IMR-90 (cell line): ENCODE data around the gene IL12RB2. TPM values are rescaled to one million over a fixed set of nuclear protein-coding genes. Genes with fewer than 3 reads are reported as not detected.

Experiments used
- ATAC-seq: fragments of 200-7000 bp; cut with Tn5 transposase; 2 replicates; pipeline ENCODE4 v1.9.1; 2020; ENCODE audit warnings: low read depth, mild to moderate bottlenecking, moderate library complexity
- BruUV-seq: library from RNA; stranded (reverse); fragments of 400-500 nt; replicated peaks from 2 replicates; lab custom pipeline; 2021; lab: Mats Ljungman, UMichigan
- CTCF ChIA-PET: fragments of 300-600 bp; formaldehyde crosslinking; extraction: SDS; loops from one replicate; lab custom pipeline; 2021; ENCODE audit warnings: antibody characterized with exemption; lab: Yijun Ruan, JAX
- POLR2A ChIA-PET: fragments of 300-600 bp; sonication (Branson Sonifier 250); formaldehyde crosslinking; loops from one replicate; lab custom pipeline; 2022; ENCODE audit warnings: antibody characterized with exemption; ENCODE audit not compliant: unreplicated experiment; lab: Charles Lee
- DNase-seq: peaks from one replicate; pipeline ENCODE4 v3.0.0; 2013
- H2AFZ ChIP-seq: replicated peaks from 2 replicates; pipeline ENCODE3; 2013; ENCODE audit warnings: low read length, mild to moderate bottlenecking; ENCODE audit not compliant: poor library complexity
- H2AK5ac ChIP-seq: 2 replicates; pipeline ENCODE4 v1.6.1; 2013; ENCODE audit warnings: low read depth, low read length, inconsistent platforms
- H2AK9ac ChIP-seq: replicated peaks from 2 replicates; pipeline ENCODE3; 2013; ENCODE audit warnings: mild to moderate bottlenecking, low read depth, low read length, moderate library complexity; ENCODE audit not compliant: poor library complexity
- H2BK120ac ChIP-seq: 2 replicates; pipeline ENCODE4 v1.6.1; 2013; ENCODE audit warnings: low read depth, low read length, inconsistent platforms
- H2BK15ac ChIP-seq: 3 replicates; pipeline ENCODE4 v1.6.1; 2013; ENCODE audit warnings: low read depth, low read length, inconsistent platforms
- H2BK20ac ChIP-seq: 2 replicates; pipeline ENCODE4 v1.6.1; 2013; ENCODE audit warnings: low read depth, mild to moderate bottlenecking, inconsistent platforms, low read length, moderate library complexity
- H2BK5ac ChIP-seq: 2 replicates; pipeline ENCODE4 v1.6.1; 2013; ENCODE audit warnings: mild to moderate bottlenecking, low read depth, low read length, inconsistent platforms; ENCODE audit not compliant: poor library complexity, severe bottlenecking
- H3K14ac ChIP-seq: replicated peaks from 2 replicates; pipeline ENCODE4 v1.6.1; 2013; ENCODE audit warnings: low read depth, low read length, inconsistent platforms
- H3K18ac ChIP-seq: 2 replicates; pipeline ENCODE4 v1.6.1; 2013; ENCODE audit warnings: low read depth, low read length, control low read depth
- H3K23ac ChIP-seq: 2 replicates; pipeline ENCODE4 v1.6.1; 2013; ENCODE audit warnings: low read depth, low read length, inconsistent platforms
- H3K27ac ChIP-seq: 2 replicates; pipeline ENCODE4 v1.5.1; 2013; ENCODE audit warnings: mild to moderate bottlenecking, control low read depth, low read length; ENCODE audit not compliant: insufficient read depth
- H3K27me3 ChIP-seq: 2 replicates; pipeline ENCODE4 v1.6.1; 2013; ENCODE audit warnings: low read length; ENCODE audit not compliant: control insufficient read depth, insufficient read depth
- H3K36me3 ChIP-seq: 2 replicates; pipeline ENCODE4 v1.6.1; 2013; ENCODE audit warnings: low read length, mixed read lengths; ENCODE audit not compliant: control insufficient read depth, insufficient read depth
- H3K4ac ChIP-seq: 2 replicates; pipeline ENCODE4 v1.6.1; 2013; ENCODE audit warnings: low read depth, low read length, inconsistent platforms
- H3K4me1 ChIP-seq: 2 replicates; pipeline ENCODE4 v1.6.1; 2013; ENCODE audit warnings: low read length, mixed read lengths; ENCODE audit not compliant: control insufficient read depth, insufficient read depth
- H3K4me2 ChIP-seq: 2 replicates; pipeline ENCODE4 v1.6.1; 2013; ENCODE audit warnings: low read depth, mild to moderate bottlenecking, control low read depth, low read length, moderate library complexity
- H3K4me3 ChIP-seq: 2 replicates; pipeline ENCODE4 v1.5.1; 2013; ENCODE audit warnings: low read depth, mild to moderate bottlenecking, control low read depth, low read length, moderate library complexity; ENCODE audit not compliant: insufficient read depth
- H3K56ac ChIP-seq: 2 replicates; pipeline ENCODE4 v1.6.1; 2013; ENCODE audit warnings: low read length, inconsistent platforms; ENCODE audit not compliant: insufficient read depth; ENCODE audit errors: extremely low read depth
- H3K79me1 ChIP-seq, 2 experiments: 2 replicates each; pipeline ENCODE4 v1.6.1; 2013; ENCODE audit warnings: low read length in 2 of 2, inconsistent platforms in 1 of 2, low read depth in 1 of 2
- H3K9ac ChIP-seq: 2 replicates; pipeline ENCODE4 v1.6.1; 2013; ENCODE audit warnings: low read depth, low read length, control low read depth
- H3K9me1 ChIP-seq: 2 replicates; pipeline ENCODE4 v1.6.1; 2013; ENCODE audit warnings: low read length, inconsistent platforms; ENCODE audit not compliant: insufficient read depth
- H3K9me3 ChIP-seq: 2 replicates; pipeline ENCODE4 v1.6.1; 2013; ENCODE audit warnings: low read length; ENCODE audit not compliant: control insufficient read depth, insufficient read depth
- H4K20me1 ChIP-seq: 2 replicates; pipeline ENCODE4 v1.6.1; 2013; ENCODE audit warnings: low read length, inconsistent platforms; ENCODE audit not compliant: insufficient read depth
- H4K5ac ChIP-seq: 2 replicates; pipeline ENCODE4 v1.6.1; 2013; ENCODE audit warnings: mild to moderate bottlenecking, low read depth, low read length, control low read depth
- H4K8ac ChIP-seq, 2 experiments: 2 replicates each; pipeline ENCODE4 v1.6.1; 2013; ENCODE audit warnings: low read depth in 2 of 2, low read length in 2 of 2, control low read depth in 1 of 2, inconsistent platforms in 1 of 2
- H4K91ac ChIP-seq: 2 replicates; pipeline ENCODE4 v1.6.1; 2013; ENCODE audit warnings: low read depth, low read length, inconsistent platforms; ENCODE audit not compliant: insufficient read depth
- BHLHE40 ChIP-seq: fragments of 150-350 bp; IDR thresholded peaks from 2 replicates; pipeline ENCODE4 v1.6.1; 2016; ENCODE audit warnings: mild to moderate bottlenecking, low read depth, low read length
- CEBPB ChIP-seq: IDR thresholded peaks from 2 replicates; pipeline ENCODE4 v1.6.1; 2012; ENCODE audit warnings: low read depth, low read length, improper control_type of control experiment
- CHD1 ChIP-seq: IDR thresholded peaks from 2 replicates; pipeline ENCODE4 v1.6.1; 2012; ENCODE audit warnings: low read depth, low read length, improper control_type of control experiment
- FOS ChIP-seq: fragments of 150-350 bp; IDR thresholded peaks from 2 replicates; pipeline ENCODE4 v1.6.1; 2016; ENCODE audit warnings: low read depth, low read length
- MAFK ChIP-seq: IDR thresholded peaks from 2 replicates; pipeline ENCODE4 v1.6.1; 2012; ENCODE audit warnings: low read depth, low read length, improper control_type of control experiment
- MAZ ChIP-seq: IDR thresholded peaks from 2 replicates; pipeline ENCODE4 v1.6.1; 2012; ENCODE audit warnings: low read depth, mild to moderate bottlenecking, low read length, improper control_type of control experiment, moderate library complexity, borderline replicate concordance
- MXI1 ChIP-seq: IDR thresholded peaks from 2 replicates; pipeline ENCODE4 v1.6.1; 2012; ENCODE audit warnings: low read depth, mild to moderate bottlenecking, low read length, moderate library complexity, borderline replicate concordance
- POLR2A ChIP-seq: IDR thresholded peaks from 2 replicates; pipeline ENCODE4 v1.6.1; 2012; ENCODE audit warnings: mild to moderate bottlenecking, low read depth, low read length
- RAD21 ChIP-seq: IDR thresholded peaks from 2 replicates; pipeline ENCODE4 v1.6.1; 2012; ENCODE audit warnings: low read length, improper control_type of control experiment
- RFX5 ChIP-seq: IDR thresholded peaks from 2 replicates; pipeline ENCODE4 v1.8.0; 2012; ENCODE audit warnings: low read depth, mild to moderate bottlenecking, low read length, moderate library complexity
- SMC3 ChIP-seq: fragments of 150-350 bp; IDR thresholded peaks from 2 replicates; pipeline ENCODE4 v1.6.1; 2016; ENCODE audit warnings: low read depth, mild to moderate bottlenecking, antibody characterized with exemption, low read length, moderate library complexity
- USF2 ChIP-seq: fragments of 150-350 bp; IDR thresholded peaks from 2 replicates; pipeline ENCODE4 v1.6.1; 2017; ENCODE audit warnings: mild to moderate bottlenecking, antibody characterized with exemption, low read length, low read depth
- WGBS, 2 experiments: methylation state at CpG; one replicate each; pipeline versions ENCODE4 v1.1.5 to v1.1.7; 2013; ENCODE audit warnings: missing lambda C conversion rate in 2 of 2; ENCODE audit not compliant: insufficient read length in 1 of 2; ENCODE audit errors: extremely low coverage in 2 of 2; 5-methylcytosine and 5-hydroxymethylcytosine counted together
- dilution Hi-C: fragments of 300-500 bp; cut with HindIII; formaldehyde crosslinking; loops from one replicate; pipeline ENCODE4 v1.14.3; 2018; ENCODE audit warnings: low sequenced_read_pairs; ENCODE audit not compliant: unreplicated experiment
- in situ Hi-C: fragments of 300-500 bp; cut with MboI; formaldehyde crosslinking; loops from 3 replicates; pipeline ENCODE4 v1.14.3; 2019; ENCODE audit warnings: low sequenced_read_pairs, inconsistent platforms, mixed read lengths
- intact Hi-C: fragments of 100-400 bp; cut with micrococcal nuclease; formaldehyde crosslinking; loops from 2 replicates; pipeline ENCODE4 v1.10.0; 2022
- polyA plus RNA-seq, 3 experiments: library from polyadenylated mRNA; depleted of rRNA; stranded (reverse); fragments of >200 nt; gene quantifications; 2 replicates each; pipeline ENCODE4 v1.2.3, GENCODE V29; 2012; ENCODE audit warnings: low replicate concordance in 1 of 3
- total RNA-seq: library from RNA; depleted of rRNA; stranded (reverse); fragments of >200 nt; gene quantifications from 2 replicates; pipeline ENCODE4 v1.2.3, GENCODE V29; 2012
- TF ChIP-seq, protein P1 (sequence below): fragments of 150-350 bp; IDR thresholded peaks from 2 replicates; pipeline ENCODE4 v1.6.1; 2016; ENCODE audit warnings: low read depth, mild to moderate bottlenecking, low read length, moderate library complexity, borderline replicate concordance
- TF ChIP-seq, protein P2 (sequence below): conservative IDR thresholded peaks from 2 replicates; pipeline ENCODE4 v1.5.1; 2012; ENCODE audit warnings: mild to moderate bottlenecking, low read depth, low read length, improper control_type of control experiment

Gene IL12RB2
- total and polyA plus RNA-seq, 2 of the 4 experiments (the other 2 are of a cell fraction): not detected

- H3K14ac ChIP-seq: no peak overlapping the region
Measured at GRCh38 chr1:67308136-67308535, 463 bp downstream of the IL12RB2 start.

More at GRCh38 chr1:67308136-67308535, 463 bp downstream of the IL12RB2 start:
- no peak for TF ChIP-seq USF2
- TF ChIP-seq, protein P1, sequence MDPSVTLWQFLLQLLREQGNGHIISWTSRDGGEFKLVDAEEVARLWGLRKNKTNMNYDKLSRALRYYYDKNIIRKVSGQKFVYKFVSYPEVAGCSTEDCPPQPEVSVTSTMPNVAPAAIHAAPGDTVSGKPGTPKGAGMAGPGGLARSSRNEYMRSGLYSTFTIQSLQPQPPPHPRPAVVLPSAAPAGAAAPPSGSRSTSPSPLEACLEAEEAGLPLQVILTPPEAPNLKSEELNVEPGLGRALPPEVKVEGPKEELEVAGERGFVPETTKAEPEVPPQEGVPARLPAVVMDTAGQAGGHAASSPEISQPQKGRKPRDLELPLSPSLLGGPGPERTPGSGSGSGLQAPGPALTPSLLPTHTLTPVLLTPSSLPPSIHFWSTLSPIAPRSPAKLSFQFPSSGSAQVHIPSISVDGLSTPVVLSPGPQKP: no peak
- TF ChIP-seq MAFK: no peak
- TF ChIP-seq POLR2A: no peak
- TF ChIP-seq RAD21: no peak
- TF ChIP-seq SMC3: no peak
- TF ChIP-seq FOS: no peak
- no peak for TF ChIP-seq CHD1
- no peak for TF ChIP-seq RFX5
- no peak for TF ChIP-seq MXI1
- TF ChIP-seq CEBPB: no peak
- TF ChIP-seq MAZ: no peak
- TF ChIP-seq, protein P2, sequence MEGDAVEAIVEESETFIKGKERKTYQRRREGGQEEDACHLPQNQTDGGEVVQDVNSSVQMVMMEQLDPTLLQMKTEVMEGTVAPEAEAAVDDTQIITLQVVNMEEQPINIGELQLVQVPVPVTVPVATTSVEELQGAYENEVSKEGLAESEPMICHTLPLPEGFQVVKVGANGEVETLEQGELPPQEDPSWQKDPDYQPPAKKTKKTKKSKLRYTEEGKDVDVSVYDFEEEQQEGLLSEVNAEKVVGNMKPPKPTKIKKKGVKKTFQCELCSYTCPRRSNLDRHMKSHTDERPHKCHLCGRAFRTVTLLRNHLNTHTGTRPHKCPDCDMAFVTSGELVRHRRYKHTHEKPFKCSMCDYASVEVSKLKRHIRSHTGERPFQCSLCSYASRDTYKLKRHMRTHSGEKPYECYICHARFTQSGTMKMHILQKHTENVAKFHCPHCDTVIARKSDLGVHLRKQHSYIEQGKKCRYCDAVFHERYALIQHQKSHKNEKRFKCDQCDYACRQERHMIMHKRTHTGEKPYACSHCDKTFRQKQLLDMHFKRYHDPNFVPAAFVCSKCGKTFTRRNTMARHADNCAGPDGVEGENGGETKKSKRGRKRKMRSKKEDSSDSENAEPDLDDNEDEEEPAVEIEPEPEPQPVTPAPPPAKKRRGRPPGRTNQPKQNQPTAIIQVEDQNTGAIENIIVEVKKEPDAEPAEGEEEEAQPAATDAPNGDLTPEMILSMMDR: no peak
- no peak for TF ChIP-seq BHLHE40
- no peak overlapping the region for H3K4me3 ChIP-seq
- H3K9me3 ChIP-seq: no peaks in the 10 kb centered on the region
- in situ Hi-C loops: no loop called here
- H3K56ac ChIP-seq: no peak overlapping the region
- H4K20me1 ChIP-seq: no peaks in the 10 kb centered on the region
- no peak overlapping the region for H3K4ac ChIP-seq
- no peak overlapping the region for H3K27ac ChIP-seq
- H3K9me1 ChIP-seq: no peaks in the 10 kb centered on the region
- no peak for DNase-seq
- no peak overlapping the region for H4K91ac ChIP-seq
- H2AFZ ChIP-seq: no peak overlapping the region
- no peak overlapping the region for H3K4me2 ChIP-seq
- no peak overlapping the region for H3K23ac ChIP-seq
- 29% methylated on average over 4 of the region's 15 CpGs; no CpG with 5 or more reads in 1 of the 2 experiments for WGBS, 2 experiments
- H3K18ac ChIP-seq: no peak overlapping the region
- no peak overlapping the region for H2BK120ac ChIP-seq
- ChIA-PET CTCF (interaction anchor here (0.6 kb wide), 1 partner anchor 49 kb away, joined by 3 read pairs; no protein-coding TSS in a partner anchor), POLR2A (interaction anchor here (0.6 kb wide), 1 partner anchor 401 kb away, joined by 3 read pairs; no protein-coding TSS in a partner anchor)
- no peak overlapping the region for H2BK20ac ChIP-seq
- no peaks in the 10 kb centered on the region for H3K79me1 ChIP-seq
- no peak overlapping the region for H2BK5ac ChIP-seq
- H2BK15ac ChIP-seq: no peak overlapping the region
- dilution Hi-C loops: no loop called here
- no peak for ATAC-seq
- no peaks in the 10 kb centered on the region for H3K36me3 ChIP-seq
- intact Hi-C loops: no loop called here
- peaks cover 27% of the 10 kb centered on the region for H3K27me3 ChIP-seq
- no peaks in the 10 kb centered on the region for H3K4me1 ChIP-seq
- no peak overlapping the region for H4K5ac ChIP-seq
- no peak overlapping the region for H4K8ac ChIP-seq
- BruUV-seq: no TSS peak
- no peak overlapping the region for H2AK5ac ChIP-seq
- H2AK9ac ChIP-seq: no peak overlapping the region
- H3K9ac ChIP-seq: no peak overlapping the region
